Activated CD8-positive, alpha-beta T cell treated with anti-CD3 and anti-CD28 coated beads for 36 hours (primary cell): ENCODE results near the gene MCAM. TPM values are rescaled to one million over a fixed set of nuclear protein-coding genes. Genes with fewer than 3 reads are reported as not detected.

Experiments used
- ATAC-seq: fragments of 200-7000 bp; cut with Tn5 transposase; one replicate; pipeline ENCODE4 v1.10.0; 2021; ENCODE audit warnings: mild to moderate bottlenecking, moderate library complexity
- CTCF ChIA-PET: fragments of 350-600 bp; sonication (Branson Sonifier 250); formaldehyde crosslinking; loops from one replicate; lab custom pipeline; 2021; ENCODE audit warnings: antibody characterized with exemption; lab: Charles Lee
- POLR2A ChIA-PET: fragments of 350-600 bp; sonication (Branson Sonifier 250); formaldehyde crosslinking; loops from one replicate; lab custom pipeline; 2021; ENCODE audit warnings: antibody characterized with exemption; lab: Charles Lee
- DNase-seq: peaks from one replicate; pipeline ENCODE4 v3.0.0-alpha.2; 2020
- H3K27ac Mint-ChIP-seq: one replicate; pipeline ENCODE4 v1.8.0; 2021; ENCODE audit warnings: mild to moderate bottlenecking, mixed read lengths
- H3K27me3 Mint-ChIP-seq: one replicate; pipeline ENCODE4 v1.8.0; 2021; ENCODE audit warnings: mixed read lengths
- H3K36me3 Mint-ChIP-seq: one replicate; pipeline ENCODE4 v1.8.0; 2021; ENCODE audit warnings: low read depth, mixed read lengths
- H3K4me1 Mint-ChIP-seq: one replicate; pipeline ENCODE4 v1.8.0; 2021; ENCODE audit warnings: low read depth, mixed read lengths
- H3K4me3 Mint-ChIP-seq: one replicate; pipeline ENCODE4 v1.8.0; 2021; ENCODE audit warnings: mild to moderate bottlenecking, moderate library complexity, mixed read lengths
- H3K9me3 Mint-ChIP-seq: one replicate; pipeline ENCODE4 v1.8.0; 2021; ENCODE audit warnings: mixed read lengths
- intact Hi-C: fragments of 100-400 bp; cut with micrococcal nuclease; formaldehyde crosslinking; loops from one replicate; pipeline ENCODE4 v1.10.0; 2022
- total RNA-seq, 2 experiments: library from RNA; stranded (reverse); gene quantifications; one replicate each; pipeline ENCODE4 v1.2.3, GENCODE V29; 2021
- TF ChIP-seq, protein P1 (sequence below): fragments of 200-600 bp; IDR thresholded peaks from one replicate; pipeline ENCODE4 v1.8.0; 2022; ENCODE audit warnings: antibody characterized with exemption, mild to moderate bottlenecking

Gene MCAM, protein sequence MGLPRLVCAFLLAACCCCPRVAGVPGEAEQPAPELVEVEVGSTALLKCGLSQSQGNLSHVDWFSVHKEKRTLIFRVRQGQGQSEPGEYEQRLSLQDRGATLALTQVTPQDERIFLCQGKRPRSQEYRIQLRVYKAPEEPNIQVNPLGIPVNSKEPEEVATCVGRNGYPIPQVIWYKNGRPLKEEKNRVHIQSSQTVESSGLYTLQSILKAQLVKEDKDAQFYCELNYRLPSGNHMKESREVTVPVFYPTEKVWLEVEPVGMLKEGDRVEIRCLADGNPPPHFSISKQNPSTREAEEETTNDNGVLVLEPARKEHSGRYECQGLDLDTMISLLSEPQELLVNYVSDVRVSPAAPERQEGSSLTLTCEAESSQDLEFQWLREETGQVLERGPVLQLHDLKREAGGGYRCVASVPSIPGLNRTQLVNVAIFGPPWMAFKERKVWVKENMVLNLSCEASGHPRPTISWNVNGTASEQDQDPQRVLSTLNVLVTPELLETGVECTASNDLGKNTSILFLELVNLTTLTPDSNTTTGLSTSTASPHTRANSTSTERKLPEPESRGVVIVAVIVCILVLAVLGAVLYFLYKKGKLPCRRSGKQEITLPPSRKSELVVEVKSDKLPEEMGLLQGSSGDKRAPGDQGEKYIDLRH
- 1 to 10 TPM; 8.0 to 8.3 TPM for total RNA-seq

DNA sequence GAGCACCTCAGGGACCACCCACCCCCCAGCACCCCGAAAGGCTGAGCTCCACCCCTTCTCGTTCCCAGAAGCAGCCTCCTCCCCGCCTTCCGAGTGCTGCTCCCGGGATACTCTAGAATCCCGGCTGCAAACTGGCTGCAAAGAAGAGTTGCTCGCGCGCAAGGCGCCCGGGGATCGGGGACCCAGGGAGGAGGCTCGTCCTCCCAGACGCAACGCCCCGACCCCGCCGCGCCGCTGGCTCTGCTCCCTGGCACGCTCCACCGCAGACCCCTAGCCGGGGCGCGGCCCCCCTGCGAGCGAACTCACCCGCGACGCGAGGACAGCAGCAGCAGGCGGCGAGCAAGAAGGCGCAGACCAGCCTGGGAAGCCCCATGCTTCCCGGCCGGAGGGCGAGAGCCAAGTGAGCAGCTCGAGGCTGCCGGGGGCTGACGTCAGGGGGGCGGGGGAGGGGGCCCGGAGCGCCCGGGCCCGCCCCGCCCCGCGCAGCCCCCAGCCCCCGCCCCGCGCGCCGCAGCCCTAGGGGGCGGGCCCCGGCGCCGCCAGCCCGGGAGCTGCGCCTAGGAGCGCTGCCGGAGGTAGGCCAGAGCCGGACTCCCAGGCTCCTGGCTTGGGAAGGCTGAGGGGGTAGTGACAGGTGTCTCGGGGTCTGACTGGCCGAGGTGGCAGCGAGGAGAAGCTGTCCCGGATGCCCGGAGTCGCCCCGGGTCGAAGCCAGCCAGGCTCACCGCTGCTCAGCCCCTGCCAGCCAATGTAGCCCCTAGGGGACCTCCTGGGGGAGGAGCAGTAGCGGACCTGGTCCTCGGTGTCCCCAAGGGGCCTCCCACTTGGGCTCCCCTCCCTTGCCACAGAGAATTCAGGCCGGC lies at the start of gene MCAM:
TSS of gene MCAM (minus strand) at position 402 of the 863 bp plus-strand sequence. CDS start at position 373, 29 bp downstream.
- intact Hi-C loops = no loop called here
- H3K36me3 Mint-ChIP-seq = no peaks in the 10 kb centered on the region
- peaks cover 15% of the 10 kb centered on the region for H3K27me3 Mint-ChIP-seq
- peaks cover 22% of the 10 kb centered on the region for H3K4me1 Mint-ChIP-seq
- DNase-seq = no peak
- CTCF ChIA-PET = interaction anchor here (0.6 to 1.4 kb wide), 6 partner anchors 10 to 54 kb away, joined by 3 to 7 read pairs (median 3); no protein-coding TSS in a partner anchor
- H3K9me3 Mint-ChIP-seq = no peaks in the 10 kb centered on the region
- H3K27ac Mint-ChIP-seq = no peak within 1 kb of the TSS
- POLR2A ChIA-PET = interaction anchor here (0.6 to 1.9 kb wide), 4 partner anchors 9 to 112 kb away, joined by 3 to 8 read pairs (median 4); partner anchors contain the start of gene RNF26
- H3K4me3 Mint-ChIP-seq = peak within 1 kb of the TSS; percentile 74
- TF ChIP-seq, protein P1, sequence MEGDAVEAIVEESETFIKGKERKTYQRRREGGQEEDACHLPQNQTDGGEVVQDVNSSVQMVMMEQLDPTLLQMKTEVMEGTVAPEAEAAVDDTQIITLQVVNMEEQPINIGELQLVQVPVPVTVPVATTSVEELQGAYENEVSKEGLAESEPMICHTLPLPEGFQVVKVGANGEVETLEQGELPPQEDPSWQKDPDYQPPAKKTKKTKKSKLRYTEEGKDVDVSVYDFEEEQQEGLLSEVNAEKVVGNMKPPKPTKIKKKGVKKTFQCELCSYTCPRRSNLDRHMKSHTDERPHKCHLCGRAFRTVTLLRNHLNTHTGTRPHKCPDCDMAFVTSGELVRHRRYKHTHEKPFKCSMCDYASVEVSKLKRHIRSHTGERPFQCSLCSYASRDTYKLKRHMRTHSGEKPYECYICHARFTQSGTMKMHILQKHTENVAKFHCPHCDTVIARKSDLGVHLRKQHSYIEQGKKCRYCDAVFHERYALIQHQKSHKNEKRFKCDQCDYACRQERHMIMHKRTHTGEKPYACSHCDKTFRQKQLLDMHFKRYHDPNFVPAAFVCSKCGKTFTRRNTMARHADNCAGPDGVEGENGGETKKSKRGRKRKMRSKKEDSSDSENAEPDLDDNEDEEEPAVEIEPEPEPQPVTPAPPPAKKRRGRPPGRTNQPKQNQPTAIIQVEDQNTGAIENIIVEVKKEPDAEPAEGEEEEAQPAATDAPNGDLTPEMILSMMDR = no peak
- no peak for ATAC-seq

DNA sequence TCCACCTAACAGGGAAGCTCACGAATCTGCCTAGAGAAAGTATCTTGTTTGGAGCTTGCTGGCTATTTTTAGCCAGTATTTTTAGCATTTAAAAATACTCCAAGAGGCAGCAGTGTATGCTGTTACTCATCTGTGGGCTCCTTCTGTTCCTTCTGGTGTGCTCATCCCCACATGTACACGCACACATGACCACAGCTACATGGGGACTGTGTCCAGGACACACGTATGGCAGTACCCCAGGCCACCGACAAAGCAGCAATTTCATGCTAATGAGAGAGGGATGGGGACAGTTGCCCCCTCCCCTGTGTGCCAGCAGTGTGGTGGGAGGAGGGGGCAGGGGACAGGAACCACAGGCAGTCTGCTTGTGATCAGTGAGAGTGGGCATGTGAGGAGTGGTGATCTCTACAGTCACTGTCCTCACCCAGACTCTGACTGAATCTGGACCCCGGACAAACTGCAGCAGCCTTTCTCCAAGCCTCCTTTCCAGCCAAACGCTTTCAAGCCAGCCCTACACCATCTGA lies 48.2 kb upstream of the MCAM start:
- DNase-seq = no peak
- CTCF ChIA-PET = interaction anchor here (1.1 to 2.0 kb wide), 6 partner anchors 9 to 110 kb away, joined by 3 to 11 read pairs (median 7); partner anchors contain the start of gene USP2
- intact Hi-C loops = no loop called here
- peaks cover 50% of the 10 kb centered on the region for H3K27me3 Mint-ChIP-seq
- TF ChIP-seq, protein P1 = no peak
- no peak overlapping the region for H3K27ac Mint-ChIP-seq
- no peaks in the 10 kb centered on the region for H3K36me3 Mint-ChIP-seq
- no peak overlapping the region for H3K4me3 Mint-ChIP-seq
- H3K4me1 Mint-ChIP-seq = peaks cover 8% of the 10 kb centered on the region
- no peak for ATAC-seq
- POLR2A ChIA-PET = interaction anchor here (1.0 to 1.2 kb wide), 2 partner anchors 9 to 16 kb away, joined by 3 read pairs; partner anchors contain the start of gene USP2
- no peaks in the 10 kb centered on the region for H3K9me3 Mint-ChIP-seq

DNA sequence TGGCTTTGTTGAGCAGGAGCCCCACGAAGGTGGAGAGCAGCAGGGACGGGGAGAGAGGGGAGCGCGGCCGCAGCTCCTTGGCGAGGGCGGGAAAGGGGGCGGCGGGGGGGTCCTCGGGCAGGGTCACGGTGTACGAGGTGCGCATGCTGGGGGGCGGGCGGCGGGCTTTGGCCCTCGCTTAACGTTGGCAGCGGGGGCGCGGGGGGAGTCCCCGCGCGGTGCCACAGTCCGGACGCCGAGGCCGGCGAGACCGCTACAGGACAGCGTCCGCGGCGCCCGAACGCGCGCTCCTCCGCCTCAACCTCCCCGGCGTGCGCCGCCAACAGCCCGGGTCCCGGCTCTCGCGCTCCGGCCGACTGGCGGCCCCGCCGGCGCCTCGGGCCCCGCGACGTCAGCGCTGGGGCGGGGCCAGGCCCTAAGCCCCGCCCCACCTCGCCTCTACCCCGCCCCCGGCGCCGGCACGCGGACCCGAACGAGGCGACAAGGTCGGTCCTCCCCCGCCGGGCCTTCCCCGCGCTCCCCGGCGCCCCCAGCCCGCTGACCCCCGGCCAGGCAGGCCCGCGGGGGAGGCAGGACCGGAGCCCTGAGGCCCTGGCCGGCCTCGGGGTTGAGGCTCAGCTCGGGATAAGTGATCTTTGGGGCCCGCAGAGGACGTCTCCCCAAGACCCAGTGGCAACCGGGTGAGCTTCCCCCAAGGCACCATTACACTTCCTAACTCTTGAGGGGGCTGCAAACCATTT lies 47.1 kb upstream of the MCAM start:
- Mint-ChIP-seq H3K4me3 (no peak overlapping the region), H3K27me3 (peaks cover 46% of the 10 kb centered on the region), H3K27ac (no peak overlapping the region), H3K4me1 (peaks cover 8% of the 10 kb centered on the region), H3K36me3 (no peaks in the 10 kb centered on the region), H3K9me3 (no peaks in the 10 kb centered on the region)
- TF ChIP-seq, protein P1 = no peak
- intact Hi-C loops = no loop called here
- ATAC-seq = peak; percentile 85
- ChIA-PET CTCF (interaction anchor here (1.1 to 2.0 kb wide), 6 partner anchors 8 to 111 kb away, joined by 3 to 11 read pairs (median 7); partner anchors contain the start of gene USP2), POLR2A (interaction anchor here (1.0 to 1.2 kb wide), 2 partner anchors 10 to 18 kb away, joined by 3 read pairs; partner anchors contain the start of gene USP2)
- DNase-seq = peak; percentile 50
